ENCODE data around the gene LRP1. TPM values are rescaled to one million over a fixed set of nuclear protein-coding genes. Genes with fewer than 3 reads are reported as not detected.

The LRP1 gene
- 100 to 1,000 TPM; 107 to 123 TPM for total RNA-seq

GRCh38 chr12:57127726-57128518 is at the start of gene LRP1:
LRP1 (plus strand) TSS chr12:57128483; CDS start chr12:57128965, 482 bp downstream.
- Histone ChIP-seq H3K36me3 (no peaks in the 10 kb centered on the region), H3K9me3 (no peaks in the 10 kb centered on the region), H3K27ac (peak within 1 kb of the TSS; percentile 99), H3K27me3 (no peaks in the 10 kb centered on the region), H3K4me3 (peak within 1 kb of the TSS; percentile 86), H3K9ac (ENCODE audit: low read depth in 2 of 2, low read length in 2 of 2) (peak within 1 kb of the TSS; percentile 84 to 94), H3K4me1 (peaks cover 5% of the 10 kb centered on the region)
- TF ChIP-seq, protein P1, sequence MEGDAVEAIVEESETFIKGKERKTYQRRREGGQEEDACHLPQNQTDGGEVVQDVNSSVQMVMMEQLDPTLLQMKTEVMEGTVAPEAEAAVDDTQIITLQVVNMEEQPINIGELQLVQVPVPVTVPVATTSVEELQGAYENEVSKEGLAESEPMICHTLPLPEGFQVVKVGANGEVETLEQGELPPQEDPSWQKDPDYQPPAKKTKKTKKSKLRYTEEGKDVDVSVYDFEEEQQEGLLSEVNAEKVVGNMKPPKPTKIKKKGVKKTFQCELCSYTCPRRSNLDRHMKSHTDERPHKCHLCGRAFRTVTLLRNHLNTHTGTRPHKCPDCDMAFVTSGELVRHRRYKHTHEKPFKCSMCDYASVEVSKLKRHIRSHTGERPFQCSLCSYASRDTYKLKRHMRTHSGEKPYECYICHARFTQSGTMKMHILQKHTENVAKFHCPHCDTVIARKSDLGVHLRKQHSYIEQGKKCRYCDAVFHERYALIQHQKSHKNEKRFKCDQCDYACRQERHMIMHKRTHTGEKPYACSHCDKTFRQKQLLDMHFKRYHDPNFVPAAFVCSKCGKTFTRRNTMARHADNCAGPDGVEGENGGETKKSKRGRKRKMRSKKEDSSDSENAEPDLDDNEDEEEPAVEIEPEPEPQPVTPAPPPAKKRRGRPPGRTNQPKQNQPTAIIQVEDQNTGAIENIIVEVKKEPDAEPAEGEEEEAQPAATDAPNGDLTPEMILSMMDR (IDR thresholded peaks at IDR 0.05) = no peak
- DNase-seq = peak; percentile 89
- intact Hi-C loops (cut with DNase I) = no loop called here

GRCh38 chr12:57078519-57079404 is 49.5 kb upstream of the LRP1 start, which contains the start of gene NEMP1:
NEMP1 (minus strand) TSS chr12:57078791; CDS start chr12:57078745, 46 bp downstream.
- no peaks in the 10 kb centered on the region for H3K4me1 ChIP-seq
- peak within 1 kb of the TSS; percentile 87 for H3K27ac ChIP-seq
- H3K36me3 ChIP-seq = no peaks in the 10 kb centered on the region
- H3K27me3 ChIP-seq = no peaks in the 10 kb centered on the region
- no peaks in the 10 kb centered on the region for H3K9me3 ChIP-seq
- H3K9ac ChIP-seq (ENCODE audit: low read depth in 2 of 2, low read length in 2 of 2) = peak within 1 kb of the TSS; percentile 58 to 73
- DNase-seq = peak; percentile 98
- TF ChIP-seq, protein P1 (IDR thresholded peaks at IDR 0.05) = no peak
- H3K4me3 ChIP-seq = peak within 1 kb of the TSS; percentile 89
- intact Hi-C loops (cut with DNase I) = no loop called here

DNA sequence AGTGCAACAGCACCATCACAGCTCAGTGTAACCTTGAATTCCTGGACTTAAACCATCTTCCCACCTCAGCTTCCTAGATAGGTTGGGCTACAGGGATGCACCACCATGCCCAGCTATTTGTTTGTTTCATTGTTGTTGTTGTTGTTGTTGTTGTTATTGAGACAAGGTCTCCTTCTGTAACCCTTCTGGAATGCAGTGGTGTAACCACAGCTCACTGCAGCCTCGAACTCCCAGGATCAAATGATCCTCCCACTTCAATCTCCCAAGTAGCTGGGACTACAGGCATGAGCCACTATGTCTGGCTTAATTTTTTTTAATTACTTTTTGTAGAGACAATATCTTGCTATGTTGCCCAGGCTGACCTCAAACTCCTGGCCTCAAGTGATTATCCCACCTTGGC is 48.5 kb upstream of the LRP1 start:
- Histone ChIP-seq H3K27ac (peak overlapping the region; percentile 87), H3K27me3 (no peaks in the 10 kb centered on the region), H3K36me3 (no peaks in the 10 kb centered on the region), H3K4me1 (no peaks in the 10 kb centered on the region), H3K9ac (ENCODE audit: low read depth in 2 of 2, low read length in 2 of 2) (no peak overlapping the region), H3K4me3 (no peak overlapping the region), H3K9me3 (no peaks in the 10 kb centered on the region)
- no peak for DNase-seq
- intact Hi-C loops (cut with DNase I) = no loop called here
- TF ChIP-seq, protein P1 (IDR thresholded peaks at IDR 0.05) = no peak

GRCh38 chr12:57080855-57081254 is 47.4 kb upstream of the LRP1 start:
- Histone ChIP-seq H3K9me3 (no peaks in the 10 kb centered on the region), H3K36me3 (no peaks in the 10 kb centered on the region), H3K9ac (ENCODE audit: low read depth in 2 of 2, low read length in 2 of 2) (no peak overlapping the region), H3K4me1 (no peaks in the 10 kb centered on the region), H3K4me3 (no peak overlapping the region), H3K27me3 (no peaks in the 10 kb centered on the region), H3K27ac (no peak overlapping the region)
- TF ChIP-seq, protein P1 (IDR thresholded peaks at IDR 0.05) = no peak
- no peak for DNase-seq
- intact Hi-C loops (cut with DNase I) = no loop called here

GRCh38 chr12:57085999-57086492 is 42.2 kb upstream of the LRP1 start:
- Histone ChIP-seq H3K4me3 (no peak overlapping the region), H3K27ac (peak overlapping the region; percentile 96), H3K9me3 (no peaks in the 10 kb centered on the region), H3K27me3 (no peaks in the 10 kb centered on the region), H3K36me3 (no peaks in the 10 kb centered on the region), H3K4me1 (peaks cover 4% of the 10 kb centered on the region), H3K9ac (ENCODE audit: low read depth in 2 of 2, low read length in 2 of 2) (peak overlapping the region in 1 of 2 donors; percentile 86)
- DNase-seq = peak; percentile 52
- TF ChIP-seq, protein P1 (IDR thresholded peaks at IDR 0.05) = no peak
- intact Hi-C loops (cut with DNase I) = no loop called here
